WTC11 (cell line): ENCODE data around the gene C10orf95. TPM values are rescaled to one million over a fixed set of nuclear protein-coding genes. Genes with fewer than 3 reads are reported as not detected.

ENCODE experiments used
- ATAC-seq: fragments of 200-7000 bp; cut with Tn5 transposase; 2 replicates; pipeline ENCODE4 v1.10.0; 2021; ENCODE audit warnings: mild to moderate bottlenecking, moderate library complexity
- CTCF ChIA-PET: fragments of 300-600 bp; sonication (Branson Sonifier 250); formaldehyde crosslinking; loops from one replicate; lab custom pipeline; 2021; ENCODE audit warnings: antibody characterized with exemption; lab: Charles Lee
- POLR2A ChIA-PET: fragments of 350-600 bp; sonication (Branson Sonifier 250); formaldehyde crosslinking; loops from one replicate; lab custom pipeline; 2021; ENCODE audit warnings: antibody characterized with exemption; lab: Charles Lee
- DNase-seq: peaks from one replicate; pipeline ENCODE4 v3.0.0; 2021; ENCODE audit warnings: low spot score
- H3K27ac Mint-ChIP-seq: 2 replicates; pipeline ENCODE4 v1.8.0; 2021; ENCODE audit warnings: mixed read lengths
- H3K27me3 Mint-ChIP-seq: 2 replicates; pipeline ENCODE4 v1.8.0; 2021; ENCODE audit warnings: low read depth, mild to moderate bottlenecking, moderate library complexity, mixed read lengths
- H3K36me3 Mint-ChIP-seq: 2 replicates; pipeline ENCODE4 v1.8.0; 2021; ENCODE audit warnings: mixed read lengths
- H3K4me1 Mint-ChIP-seq: 2 replicates; pipeline ENCODE4 v1.8.0; 2022; ENCODE audit warnings: mixed read lengths
- H3K4me3 Mint-ChIP-seq: 2 replicates; pipeline ENCODE4 v1.8.0; 2021; ENCODE audit warnings: mild to moderate bottlenecking, moderate library complexity, mixed read lengths
- H3K9me3 Mint-ChIP-seq: 2 replicates; pipeline ENCODE4 v1.8.0; 2021; ENCODE audit warnings: mixed read lengths
- CBFB ChIP-seq: sonication (generic); formaldehyde crosslinking; IDR thresholded peaks from 2 replicates; pipeline ENCODE4 v1.8.1; 2022; ENCODE audit warnings: mild to moderate bottlenecking, low read depth, missing genetic modification reagents
- CREB1 ChIP-seq: sonication (generic); formaldehyde crosslinking; IDR thresholded peaks from 2 replicates; pipeline ENCODE4 v1.8.0; 2023; ENCODE audit warnings: mild to moderate bottlenecking, missing genetic modification reagents
- ERG ChIP-seq: fragments of 250-450 bp; sonication (Bioruptor Pico); IDR thresholded peaks from 2 replicates; pipeline ENCODE4 v1.8.0; 2021; ENCODE audit warnings: mild to moderate bottlenecking
- GRHL2 ChIP-seq: fragments of 250-450 bp; sonication (Bioruptor Pico); IDR thresholded peaks from 2 replicates; pipeline ENCODE4 v1.8.0; 2022; ENCODE audit warnings: mild to moderate bottlenecking, moderate library complexity; ENCODE audit not compliant: insufficient replicate concordance, severe bottlenecking
- JAZF1 ChIP-seq: fragments of 250-450 bp; sonication (Bioruptor Pico); IDR thresholded peaks from 2 replicates; pipeline ENCODE4 v1.9.0; 2021; ENCODE audit warnings: moderate library complexity, mild to moderate bottlenecking, inconsistent platforms
- MXD4 ChIP-seq: fragments of 250-450 bp; sonication (Bioruptor Pico); IDR thresholded peaks from 2 replicates; pipeline ENCODE4 v1.8.0; 2021; ENCODE audit warnings: mild to moderate bottlenecking, moderate library complexity, borderline replicate concordance
- NR2C2 ChIP-seq: sonication (generic); formaldehyde crosslinking; IDR thresholded peaks from 2 replicates; pipeline ENCODE4 v1.8.0; 2022; ENCODE audit warnings: mild to moderate bottlenecking, missing genetic modification reagents
- OVOL2 ChIP-seq: fragments of 250-450 bp; sonication (Bioruptor Pico); IDR thresholded peaks from 2 replicates; pipeline ENCODE4 v1.9.0; 2021; ENCODE audit warnings: mild to moderate bottlenecking, borderline replicate concordance
- SP1 ChIP-seq: sonication (generic); formaldehyde crosslinking; conservative IDR thresholded peaks from 2 replicates; pipeline ENCODE4 v1.8.1; 2022; ENCODE audit warnings: missing genetic modification reagents
- ZNF263 ChIP-seq: sonication (generic); formaldehyde crosslinking; IDR thresholded peaks from 2 replicates; pipeline ENCODE4 v1.8.1; 2022; ENCODE audit warnings: low read depth, mild to moderate bottlenecking, moderate library complexity, missing genetic modification reagents
- ZNF423 ChIP-seq: fragments of 250-450 bp; sonication (Bioruptor Pico); IDR thresholded peaks from 2 replicates; pipeline ENCODE4 v2.1.2; 2022; ENCODE audit warnings: mild to moderate bottlenecking, moderate library complexity
- ZSCAN18 ChIP-seq: fragments of 250-450 bp; sonication (Bioruptor Pico); IDR thresholded peaks from 2 replicates; pipeline ENCODE4 v2.1.2; 2022; ENCODE audit warnings: mild to moderate bottlenecking, moderate library complexity
- total RNA-seq: library from RNA; stranded (reverse); gene quantifications from 3 replicates; pipeline ENCODE4 v1.2.3, GENCODE V29; 2021
- TF ChIP-seq, protein P1 (sequence below): fragments of 250-450 bp; sonication (Bioruptor Pico); IDR thresholded peaks from 2 replicates; pipeline ENCODE4 v1.9.0; 2021; ENCODE audit warnings: mild to moderate bottlenecking, borderline replicate concordance
- TF ChIP-seq, protein P2 (sequence below): sonication (generic); formaldehyde crosslinking; IDR thresholded peaks from 2 replicates; pipeline ENCODE4 v1.8.0; 2022; ENCODE audit warnings: missing genetic modification reagents
- TF ChIP-seq, protein P3 (sequence below): sonication (generic); formaldehyde crosslinking; IDR thresholded peaks from 2 replicates; pipeline ENCODE4 v1.8.1; 2022; ENCODE audit warnings: mild to moderate bottlenecking, moderate library complexity, missing genetic modification reagents

The C10orf95 gene
- total RNA-seq, 1 experiment from 2014 or later: 0.96 TPM

- no peak overlapping the region for H3K4me3 Mint-ChIP-seq
- no peaks in the 10 kb centered on the region for H3K9me3 Mint-ChIP-seq
- H3K27ac Mint-ChIP-seq: peak overlapping the region; percentile 80; the same call in 1 of the 2 replicates
- no peaks in the 10 kb centered on the region for H3K27me3 Mint-ChIP-seq
- DNase-seq (no peak), ATAC-seq (no peak)
- CTCF ChIA-PET: interaction anchor here (2.4 kb wide), 1 partner anchor 91 kb away, joined by 5 read pairs; no protein-coding TSS in a partner anchor
- peaks cover 22% of the 10 kb centered on the region for H3K36me3 Mint-ChIP-seq
- POLR2A ChIA-PET: no interaction called here
- TF ChIP-seq, protein P1, sequence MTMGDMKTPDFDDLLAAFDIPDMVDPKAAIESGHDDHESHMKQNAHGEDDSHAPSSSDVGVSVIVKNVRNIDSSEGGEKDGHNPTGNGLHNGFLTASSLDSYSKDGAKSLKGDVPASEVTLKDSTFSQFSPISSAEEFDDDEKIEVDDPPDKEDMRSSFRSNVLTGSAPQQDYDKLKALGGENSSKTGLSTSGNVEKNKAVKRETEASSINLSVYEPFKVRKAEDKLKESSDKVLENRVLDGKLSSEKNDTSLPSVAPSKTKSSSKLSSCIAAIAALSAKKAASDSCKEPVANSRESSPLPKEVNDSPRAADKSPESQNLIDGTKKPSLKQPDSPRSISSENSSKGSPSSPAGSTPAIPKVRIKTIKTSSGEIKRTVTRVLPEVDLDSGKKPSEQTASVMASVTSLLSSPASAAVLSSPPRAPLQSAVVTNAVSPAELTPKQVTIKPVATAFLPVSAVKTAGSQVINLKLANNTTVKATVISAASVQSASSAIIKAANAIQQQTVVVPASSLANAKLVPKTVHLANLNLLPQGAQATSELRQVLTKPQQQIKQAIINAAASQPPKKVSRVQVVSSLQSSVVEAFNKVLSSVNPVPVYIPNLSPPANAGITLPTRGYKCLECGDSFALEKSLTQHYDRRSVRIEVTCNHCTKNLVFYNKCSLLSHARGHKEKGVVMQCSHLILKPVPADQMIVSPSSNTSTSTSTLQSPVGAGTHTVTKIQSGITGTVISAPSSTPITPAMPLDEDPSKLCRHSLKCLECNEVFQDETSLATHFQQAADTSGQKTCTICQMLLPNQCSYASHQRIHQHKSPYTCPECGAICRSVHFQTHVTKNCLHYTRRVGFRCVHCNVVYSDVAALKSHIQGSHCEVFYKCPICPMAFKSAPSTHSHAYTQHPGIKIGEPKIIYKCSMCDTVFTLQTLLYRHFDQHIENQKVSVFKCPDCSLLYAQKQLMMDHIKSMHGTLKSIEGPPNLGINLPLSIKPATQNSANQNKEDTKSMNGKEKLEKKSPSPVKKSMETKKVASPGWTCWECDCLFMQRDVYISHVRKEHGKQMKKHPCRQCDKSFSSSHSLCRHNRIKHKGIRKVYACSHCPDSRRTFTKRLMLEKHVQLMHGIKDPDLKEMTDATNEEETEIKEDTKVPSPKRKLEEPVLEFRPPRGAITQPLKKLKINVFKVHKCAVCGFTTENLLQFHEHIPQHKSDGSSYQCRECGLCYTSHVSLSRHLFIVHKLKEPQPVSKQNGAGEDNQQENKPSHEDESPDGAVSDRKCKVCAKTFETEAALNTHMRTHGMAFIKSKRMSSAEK (CRISPR knock-in tag): no peak
- TF ChIP-seq, protein P2, sequence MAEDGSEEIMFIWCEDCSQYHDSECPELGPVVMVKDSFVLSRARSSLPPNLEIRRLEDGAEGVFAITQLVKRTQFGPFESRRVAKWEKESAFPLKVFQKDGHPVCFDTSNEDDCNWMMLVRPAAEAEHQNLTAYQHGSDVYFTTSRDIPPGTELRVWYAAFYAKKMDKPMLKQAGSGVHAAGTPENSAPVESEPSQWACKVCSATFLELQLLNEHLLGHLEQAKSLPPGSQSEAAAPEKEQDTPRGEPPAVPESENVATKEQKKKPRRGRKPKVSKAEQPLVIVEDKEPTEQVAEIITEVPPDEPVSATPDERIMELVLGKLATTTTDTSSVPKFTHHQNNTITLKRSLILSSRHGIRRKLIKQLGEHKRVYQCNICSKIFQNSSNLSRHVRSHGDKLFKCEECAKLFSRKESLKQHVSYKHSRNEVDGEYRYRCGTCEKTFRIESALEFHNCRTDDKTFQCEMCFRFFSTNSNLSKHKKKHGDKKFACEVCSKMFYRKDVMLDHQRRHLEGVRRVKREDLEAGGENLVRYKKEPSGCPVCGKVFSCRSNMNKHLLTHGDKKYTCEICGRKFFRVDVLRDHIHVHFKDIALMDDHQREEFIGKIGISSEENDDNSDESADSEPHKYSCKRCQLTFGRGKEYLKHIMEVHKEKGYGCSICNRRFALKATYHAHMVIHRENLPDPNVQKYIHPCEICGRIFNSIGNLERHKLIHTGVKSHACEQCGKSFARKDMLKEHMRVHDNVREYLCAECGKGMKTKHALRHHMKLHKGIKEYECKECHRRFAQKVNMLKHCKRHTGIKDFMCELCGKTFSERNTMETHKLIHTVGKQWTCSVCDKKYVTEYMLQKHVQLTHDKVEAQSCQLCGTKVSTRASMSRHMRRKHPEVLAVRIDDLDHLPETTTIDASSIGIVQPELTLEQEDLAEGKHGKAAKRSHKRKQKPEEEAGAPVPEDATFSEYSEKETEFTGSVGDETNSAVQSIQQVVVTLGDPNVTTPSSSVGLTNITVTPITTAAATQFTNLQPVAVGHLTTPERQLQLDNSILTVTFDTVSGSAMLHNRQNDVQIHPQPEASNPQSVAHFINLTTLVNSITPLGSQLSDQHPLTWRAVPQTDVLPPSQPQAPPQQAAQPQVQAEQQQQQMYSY (CRISPR knock-in tag): no peak
- TF ChIP-seq GRHL2 (CRISPR knock-in tag) (no peak), NR2C2 (CRISPR knock-in tag) (no peak), JAZF1 (CRISPR knock-in tag) (no peak), ZNF263 (no peak), ZSCAN18 (CRISPR knock-in tag) (no peak), ZNF423 (CRISPR knock-in tag) (no peak), OVOL2 (no peak), CBFB (CRISPR knock-in tag) (no peak), SP1 (no peak)
- TF ChIP-seq, protein P3, sequence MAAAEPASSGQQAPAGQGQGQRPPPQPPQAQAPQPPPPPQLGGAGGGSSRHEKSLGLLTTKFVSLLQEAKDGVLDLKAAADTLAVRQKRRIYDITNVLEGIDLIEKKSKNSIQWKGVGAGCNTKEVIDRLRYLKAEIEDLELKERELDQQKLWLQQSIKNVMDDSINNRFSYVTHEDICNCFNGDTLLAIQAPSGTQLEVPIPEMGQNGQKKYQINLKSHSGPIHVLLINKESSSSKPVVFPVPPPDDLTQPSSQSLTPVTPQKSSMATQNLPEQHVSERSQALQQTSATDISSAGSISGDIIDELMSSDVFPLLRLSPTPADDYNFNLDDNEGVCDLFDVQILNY (CRISPR knock-in tag): no peak
- TF ChIP-seq, all 79 proteins: peak for 0
- no peaks in the 10 kb centered on the region for H3K4me1 Mint-ChIP-seq
Observed at GRCh38 chr10:102492344-102492939, 41.1 kb upstream of the C10orf95 start.

DNA sequence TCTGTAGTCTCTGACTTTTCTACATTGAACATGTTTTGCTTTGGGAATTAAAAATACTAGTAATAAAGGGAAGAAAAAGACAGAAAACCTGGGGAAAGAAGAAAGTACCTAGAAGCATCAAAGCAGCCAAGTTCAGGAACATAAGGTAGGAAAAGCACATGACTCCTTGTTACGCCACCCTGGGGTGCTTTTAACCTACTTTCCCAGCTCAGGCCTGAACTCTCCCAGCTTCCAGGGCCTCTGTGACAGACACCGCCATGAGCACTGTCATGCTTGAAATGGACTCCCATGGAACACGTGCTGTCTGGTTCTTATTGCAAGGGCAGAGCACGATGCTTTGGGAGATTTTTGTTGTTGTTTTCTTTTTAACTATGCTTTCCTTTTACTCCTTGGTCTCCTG is 39.8 kb upstream of the C10orf95 start:
- CTCF ChIA-PET: interaction anchor here (1.0 kb wide), 1 partner anchor 93 kb away, joined by 4 read pairs; no protein-coding TSS in a partner anchor
- no peaks in the 10 kb centered on the region for H3K9me3 Mint-ChIP-seq
- TF ChIP-seq CBFB (CRISPR knock-in tag) (no peak), MXD4 (CRISPR knock-in tag) (no peak), CREB1 (CRISPR knock-in tag) (no peak), ERG (CRISPR knock-in tag) (no peak), OVOL2 (no peak)
- TF ChIP-seq, protein P2 (CRISPR knock-in tag): no peak

More for the DNA sequence above, 39.8 kb upstream of the C10orf95 start:
- no peak overlapping the region for H3K4me3 Mint-ChIP-seq
- ATAC-seq (no peak), DNase-seq (no peak)
- POLR2A ChIA-PET: no interaction called here
- H3K4me1 Mint-ChIP-seq: no peaks in the 10 kb centered on the region
- H3K27ac Mint-ChIP-seq: no peak overlapping the region
- H3K27me3 Mint-ChIP-seq: no peaks in the 10 kb centered on the region
- H3K36me3 Mint-ChIP-seq: peaks cover 26% of the 10 kb centered on the region
